ENCODE results near the gene GPATCH2.

GPATCH2 gene

DNA sequence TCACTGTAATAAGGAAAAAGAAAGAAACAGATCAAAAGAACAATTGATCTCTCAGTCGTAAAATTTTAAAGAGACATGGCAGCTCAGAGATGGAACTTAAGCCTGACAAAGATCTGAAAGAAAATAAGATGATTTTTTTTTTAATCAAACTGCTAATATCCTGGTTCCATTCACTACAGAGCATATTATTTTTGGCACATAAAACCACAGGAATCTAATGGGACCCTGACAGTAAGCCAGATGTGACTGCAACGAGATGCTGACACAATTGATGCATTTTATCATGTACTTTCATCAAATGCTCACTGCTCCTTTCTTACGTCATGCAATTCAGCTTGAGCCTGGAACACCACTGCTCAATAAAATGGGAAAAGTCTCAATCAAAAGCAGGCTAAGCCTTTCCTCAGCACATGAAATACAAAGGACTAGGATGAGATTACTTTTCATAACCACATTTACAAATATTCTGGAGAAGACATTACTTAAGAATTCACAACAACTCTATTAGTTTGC lies 16.6 kb downstream of the GPATCH2 start:
- TF ChIP-seq GATA2 (IDR thresholded peaks at IDR 0.05; ENCODE audit: low read depth, low read length) (peak; percentile 89), GATA3 (IDR thresholded peaks at IDR 0.05; ENCODE audit: low read depth, low read length) (peak; percentile 69)

DNA sequence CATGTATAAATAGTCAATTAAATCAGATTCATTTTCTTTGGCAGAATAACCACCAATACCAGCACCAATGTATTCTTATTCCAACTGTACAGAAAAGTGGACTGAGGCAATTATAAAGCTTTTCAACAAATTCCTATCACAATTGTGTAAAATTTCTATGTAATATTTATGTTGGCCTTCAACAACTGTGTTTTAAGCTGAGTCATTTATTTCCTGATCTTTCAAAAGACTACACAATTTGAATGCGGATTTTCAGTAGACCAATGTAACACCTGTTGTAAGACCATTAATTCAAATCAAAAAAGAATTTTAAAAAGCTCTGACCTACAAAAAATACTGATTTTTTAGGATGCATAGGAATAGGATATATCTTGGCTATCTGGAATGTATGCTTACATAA lies 25.5 kb downstream of the GPATCH2 start:
- no peak for TF ChIP-seq GATA3 (IDR thresholded peaks at IDR 0.05; ENCODE audit: low read depth, low read length)

DNA sequence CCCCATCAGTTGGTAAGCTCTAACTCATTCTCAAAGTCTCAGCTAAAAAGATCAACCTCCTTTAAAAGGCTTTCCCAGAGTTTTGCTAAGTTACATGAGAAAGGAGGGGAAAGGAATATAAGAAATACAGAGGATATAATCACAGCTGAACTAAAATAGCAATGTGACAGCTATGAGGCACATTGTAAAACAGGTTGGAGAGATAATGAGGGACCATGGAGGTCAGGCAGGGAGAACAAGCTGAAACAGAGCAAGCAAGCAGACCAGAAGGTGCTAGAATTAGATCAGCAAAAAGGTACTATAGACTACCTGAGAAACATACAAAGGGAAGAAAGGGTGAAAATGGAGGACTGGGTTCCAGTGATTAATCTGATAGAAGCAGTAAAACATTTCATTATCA lies 28.5 kb downstream of the GPATCH2 start:
- no peak for TF ChIP-seq GATA3 (IDR thresholded peaks at IDR 0.05; ENCODE audit: low read depth, low read length)
- TF ChIP-seq GATA2 (IDR thresholded peaks at IDR 0.05; ENCODE audit: low read depth, low read length): no peak

DNA sequence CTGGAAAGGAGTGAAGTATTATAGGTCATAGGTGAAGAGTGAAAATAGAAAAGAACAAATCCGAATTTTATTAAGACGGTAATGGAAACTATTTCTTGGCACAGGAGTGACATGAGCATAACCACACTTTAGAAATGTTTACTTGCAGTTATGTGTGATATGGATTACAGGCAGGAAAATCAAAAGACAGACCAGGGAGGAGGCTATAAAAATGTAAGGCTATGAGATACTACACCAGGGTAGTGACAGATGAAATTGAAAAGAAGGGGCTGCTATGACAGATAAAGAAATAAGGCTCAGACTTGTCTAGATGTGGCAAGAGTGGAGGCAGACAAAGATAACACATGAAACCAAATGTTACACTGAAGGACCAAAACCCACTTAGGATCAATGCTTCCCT lies 31.7 kb downstream of the GPATCH2 start:
- TF ChIP-seq GATA3 (IDR thresholded peaks at IDR 0.05; ENCODE audit: low read depth, low read length) (no peak), GATA2 (IDR thresholded peaks at IDR 0.05; ENCODE audit: low read depth, low read length) (no peak)

DNA sequence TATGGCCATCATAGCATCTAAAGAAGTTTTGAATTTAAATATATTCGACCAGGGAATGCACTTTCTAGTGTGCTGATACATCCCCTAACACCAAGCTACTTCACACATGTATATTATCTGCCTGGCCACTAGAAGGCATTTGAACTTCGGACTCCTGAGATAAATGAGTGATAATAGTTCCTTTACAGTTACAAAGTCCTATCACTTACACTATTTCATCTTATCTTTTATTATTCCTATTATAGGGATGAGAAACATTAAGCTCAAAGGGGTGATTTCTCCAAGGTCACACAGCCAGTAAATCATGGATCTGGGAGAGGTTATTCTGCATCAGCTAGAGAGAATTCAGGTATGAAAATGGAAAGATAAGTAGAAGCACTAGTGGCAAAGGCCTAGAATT lies 40.3 kb downstream of the GPATCH2 start:
- TF ChIP-seq GATA3 (IDR thresholded peaks at IDR 0.05; ENCODE audit: low read depth, low read length): no peak
- TF ChIP-seq GATA2 (IDR thresholded peaks at IDR 0.05; ENCODE audit: low read depth, low read length): no peak

DNA sequence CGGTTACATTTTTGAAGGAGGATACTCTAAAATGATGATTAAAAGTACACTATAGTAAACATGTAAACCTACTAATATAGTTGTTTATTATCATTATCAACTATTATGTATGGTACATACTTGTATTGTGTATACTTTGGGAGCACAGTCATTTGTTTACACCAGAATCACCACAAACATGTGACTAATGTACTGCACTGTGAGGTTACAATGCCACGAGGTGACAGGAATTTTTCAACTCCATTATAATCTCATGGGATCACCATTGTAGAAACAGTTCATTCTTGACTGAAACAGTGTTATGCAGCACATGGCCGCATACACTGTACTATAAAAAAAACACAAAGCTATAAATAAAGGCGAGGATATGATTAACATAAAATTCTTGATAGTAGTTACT lies 44.3 kb downstream of the GPATCH2 start:
- TF ChIP-seq GATA3 (IDR thresholded peaks at IDR 0.05; ENCODE audit: low read depth, low read length) (no peak), GATA2 (IDR thresholded peaks at IDR 0.05; ENCODE audit: low read depth, low read length) (no peak)

DNA sequence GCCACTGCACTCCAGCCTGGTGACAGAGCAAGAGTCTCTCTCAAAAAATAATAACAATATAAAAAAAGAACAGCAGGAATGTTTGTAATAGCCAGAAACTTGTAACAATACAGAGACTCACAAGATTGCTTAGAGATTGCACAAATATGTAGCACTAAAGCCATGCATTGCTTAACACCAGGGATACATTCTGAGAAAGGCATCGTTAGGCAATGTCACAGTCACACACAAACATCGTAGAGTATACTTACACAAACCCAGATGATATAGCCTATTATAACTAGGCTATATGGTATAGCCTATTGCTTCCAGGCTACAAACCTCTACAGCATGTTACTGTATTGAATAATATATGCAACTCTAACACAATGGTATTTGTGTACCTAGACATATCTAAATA lies 45.3 kb downstream of the GPATCH2 start:
- TF ChIP-seq GATA2 (IDR thresholded peaks at IDR 0.05; ENCODE audit: low read depth, low read length) (no peak), GATA3 (IDR thresholded peaks at IDR 0.05; ENCODE audit: low read depth, low read length) (no peak)

DNA sequence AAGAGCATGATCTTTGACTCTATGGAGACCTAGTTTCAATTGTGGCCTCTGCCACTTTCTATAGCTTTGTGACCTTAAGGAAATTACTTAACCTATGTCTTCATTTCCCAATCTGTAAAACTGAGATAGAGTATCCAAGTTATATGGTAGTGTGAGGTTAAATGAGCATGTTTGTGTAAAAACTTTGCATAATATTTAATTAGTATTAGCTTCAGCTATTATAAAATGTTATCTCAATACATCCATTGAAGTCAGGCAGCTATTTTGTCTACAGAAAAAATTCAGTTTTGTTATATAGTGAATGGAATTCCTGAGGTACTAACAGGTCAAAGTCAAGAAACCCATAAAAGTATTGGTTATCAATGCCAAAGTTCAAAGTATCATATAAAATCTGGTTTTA lies 53.6 kb downstream of the GPATCH2 start:
- TF ChIP-seq GATA2 (IDR thresholded peaks at IDR 0.05; ENCODE audit: low read depth, low read length): no peak
- no peak for TF ChIP-seq GATA3 (IDR thresholded peaks at IDR 0.05; ENCODE audit: low read depth, low read length)

DNA sequence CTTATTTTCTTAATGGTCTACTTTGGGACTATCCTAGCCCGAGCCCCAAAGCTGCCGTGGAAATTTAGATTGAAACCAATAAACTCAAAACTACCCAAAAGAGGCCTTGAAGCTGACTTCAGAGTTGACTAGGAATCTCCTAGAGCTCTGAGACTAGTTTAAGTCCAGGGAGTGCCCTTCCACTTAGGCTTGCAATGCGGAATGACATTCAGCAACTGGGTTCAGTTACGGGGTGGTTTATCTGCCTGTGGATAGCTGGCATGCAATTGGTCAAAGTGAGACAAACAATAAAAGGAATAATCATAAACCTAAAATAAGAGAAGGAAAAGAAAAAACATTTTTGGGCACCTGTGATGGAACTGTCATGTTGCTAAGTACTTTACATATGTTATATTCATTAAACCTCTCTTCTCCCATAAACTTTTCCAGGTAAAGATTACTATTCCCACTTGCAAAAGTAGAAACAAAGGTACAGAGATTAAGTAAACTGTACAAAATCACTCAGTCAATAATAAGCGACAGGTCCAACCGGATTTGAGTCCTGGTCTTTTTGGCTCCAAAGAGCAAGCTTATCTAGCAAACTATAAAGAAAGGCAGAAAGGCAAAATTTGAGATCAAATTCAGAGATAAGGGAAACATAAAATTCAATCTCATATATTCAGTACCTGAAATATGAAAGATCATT lies 56.5 kb downstream of the GPATCH2 start:
- no peak for TF ChIP-seq GATA3 (IDR thresholded peaks at IDR 0.05; ENCODE audit: low read depth, low read length)
- no peak for TF ChIP-seq GATA2 (IDR thresholded peaks at IDR 0.05; ENCODE audit: low read depth, low read length)

DNA sequence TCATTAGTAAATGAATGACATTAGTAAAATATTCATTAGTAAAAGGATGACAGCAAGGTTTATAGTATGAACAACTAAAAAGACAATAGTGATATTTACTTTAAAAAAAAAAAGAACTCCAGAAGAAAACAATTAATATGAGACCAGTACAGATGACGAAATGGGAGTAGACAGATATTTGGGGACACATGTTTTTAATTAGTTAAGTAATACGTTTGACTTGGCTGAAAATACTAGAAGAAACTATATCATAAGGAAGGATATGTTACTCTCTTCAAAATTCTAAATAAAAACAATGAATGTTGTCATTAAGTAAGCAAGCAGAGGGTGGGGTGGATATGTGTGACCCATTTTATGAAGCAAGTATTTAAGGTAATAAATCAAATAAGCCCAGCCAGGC lies 61.9 kb downstream of the GPATCH2 start:
- no peak for TF ChIP-seq GATA2 (IDR thresholded peaks at IDR 0.05; ENCODE audit: low read depth, low read length)
- no peak for TF ChIP-seq GATA3 (IDR thresholded peaks at IDR 0.05; ENCODE audit: low read depth, low read length)

DNA sequence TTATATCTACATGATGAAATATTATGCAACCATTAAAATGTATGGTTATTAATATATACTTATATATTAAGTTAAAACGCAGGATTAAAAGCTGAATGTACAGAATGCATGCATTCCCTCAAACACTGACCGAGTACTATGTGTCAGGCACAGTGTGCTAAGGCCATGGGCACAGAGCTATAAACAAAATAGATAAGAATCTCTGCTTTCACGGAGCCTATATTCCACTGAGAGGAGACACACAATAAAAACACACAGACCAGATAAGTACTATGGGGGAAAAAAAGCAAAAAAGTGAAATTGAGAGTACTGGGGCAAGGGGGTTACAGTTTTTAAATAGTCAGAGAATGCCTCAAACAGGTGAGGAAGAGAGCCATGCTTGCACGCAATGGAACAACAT lies 62.7 kb downstream of the GPATCH2 start:
- TF ChIP-seq GATA2 (IDR thresholded peaks at IDR 0.05; ENCODE audit: low read depth, low read length): peak; percentile 58
- TF ChIP-seq GATA3 (IDR thresholded peaks at IDR 0.05; ENCODE audit: low read depth, low read length): peak; percentile 55

DNA sequence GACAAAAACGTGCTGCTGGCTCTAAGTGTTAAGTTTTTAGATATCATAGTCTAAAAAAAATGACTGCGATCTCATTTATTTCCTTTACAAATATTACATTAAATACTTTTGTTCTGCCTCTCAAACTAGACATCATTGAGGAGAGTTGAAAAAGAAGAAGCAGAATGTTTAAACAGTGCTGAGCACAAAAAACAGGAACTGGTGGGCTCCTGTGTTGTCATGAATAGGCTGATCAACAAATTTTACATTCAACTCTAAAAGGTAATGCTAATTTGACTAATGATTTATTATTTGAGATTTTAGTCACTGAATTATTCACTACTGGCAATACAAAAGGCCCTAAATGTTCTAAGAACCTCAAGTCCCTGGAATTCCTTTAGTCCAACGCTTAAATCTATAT lies 66.1 kb downstream of the GPATCH2 start:
- TF ChIP-seq GATA2 (IDR thresholded peaks at IDR 0.05; ENCODE audit: low read depth, low read length) (no peak), GATA3 (IDR thresholded peaks at IDR 0.05; ENCODE audit: low read depth, low read length) (no peak)

DNA sequence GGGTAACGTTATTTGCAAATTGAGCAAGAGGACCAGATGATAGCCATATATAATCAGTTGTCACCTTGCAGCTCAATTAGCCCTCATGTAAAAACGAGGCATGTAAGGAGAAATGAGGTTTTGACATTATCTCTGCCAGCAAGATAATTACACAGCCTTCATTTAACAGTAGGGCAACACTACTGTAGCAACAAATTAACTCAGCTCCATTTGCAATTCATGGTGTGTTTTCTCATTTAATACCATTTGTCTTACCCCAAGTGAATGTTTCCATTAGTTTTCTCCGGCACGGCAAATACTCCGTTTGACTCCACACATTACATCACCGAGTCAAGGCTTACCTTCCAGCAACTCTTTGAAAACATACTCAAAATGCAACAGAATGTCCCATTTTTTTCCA lies 66.7 kb downstream of the GPATCH2 start:
- TF ChIP-seq GATA2 (IDR thresholded peaks at IDR 0.05; ENCODE audit: low read depth, low read length) (no peak), GATA3 (IDR thresholded peaks at IDR 0.05; ENCODE audit: low read depth, low read length) (no peak)

DNA sequence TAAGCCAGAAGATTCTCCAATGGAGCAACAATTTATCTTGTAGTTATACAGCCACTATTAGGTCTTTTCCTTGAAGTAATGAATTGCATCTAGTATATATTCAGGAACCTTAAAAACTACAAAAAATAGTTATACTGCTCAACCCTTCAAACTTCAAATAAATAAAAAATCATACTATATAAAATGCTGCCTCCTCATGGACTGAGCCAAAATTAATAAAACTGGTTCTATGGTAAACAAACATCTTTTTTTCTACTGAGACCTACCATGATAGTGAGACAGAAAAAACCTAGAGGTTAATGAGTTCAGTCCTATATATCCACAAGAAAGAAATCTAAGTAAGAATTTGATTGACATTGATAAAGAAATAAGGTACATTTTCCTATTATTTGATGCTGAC lies 67.7 kb downstream of the GPATCH2 start:
- no peak for TF ChIP-seq GATA3 (IDR thresholded peaks at IDR 0.05; ENCODE audit: low read depth, low read length)
- no peak for TF ChIP-seq GATA2 (IDR thresholded peaks at IDR 0.05; ENCODE audit: low read depth, low read length)

DNA sequence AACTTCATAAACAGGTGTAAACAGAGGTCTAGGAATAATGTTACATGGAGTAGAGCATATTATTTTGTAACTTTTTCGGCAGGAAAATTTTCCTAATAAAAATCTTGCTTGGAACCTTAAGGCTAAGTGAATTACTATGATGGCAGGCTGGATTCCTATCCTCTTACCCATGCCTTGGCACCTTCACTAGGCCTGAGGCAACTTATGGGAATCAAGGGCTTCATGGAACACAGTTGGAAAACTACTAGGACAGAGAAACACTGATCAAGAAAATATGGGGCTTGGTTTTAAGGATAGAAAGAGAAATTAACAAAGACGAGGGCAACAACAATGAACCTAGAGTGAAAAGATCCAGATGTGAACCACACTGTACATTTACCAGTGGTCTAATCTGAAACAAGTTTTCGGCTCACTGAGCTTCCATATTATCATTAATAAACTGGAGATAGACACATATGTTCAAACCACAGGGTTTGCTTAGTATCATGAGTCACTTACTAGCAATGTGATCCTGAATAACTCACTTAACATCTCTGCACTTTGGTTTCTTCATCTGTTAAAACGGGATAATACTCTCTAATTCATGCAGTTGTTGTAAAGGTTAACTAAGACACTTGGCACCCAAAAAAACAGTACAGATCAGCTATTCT lies 68.5 kb downstream of the GPATCH2 start:
- no peak for TF ChIP-seq GATA3 (IDR thresholded peaks at IDR 0.05; ENCODE audit: low read depth, low read length)
- no peak for TF ChIP-seq GATA2 (IDR thresholded peaks at IDR 0.05; ENCODE audit: low read depth, low read length)
